ENCODE results near the gene SLC39A12.

The SLC39A12 gene

DNA sequence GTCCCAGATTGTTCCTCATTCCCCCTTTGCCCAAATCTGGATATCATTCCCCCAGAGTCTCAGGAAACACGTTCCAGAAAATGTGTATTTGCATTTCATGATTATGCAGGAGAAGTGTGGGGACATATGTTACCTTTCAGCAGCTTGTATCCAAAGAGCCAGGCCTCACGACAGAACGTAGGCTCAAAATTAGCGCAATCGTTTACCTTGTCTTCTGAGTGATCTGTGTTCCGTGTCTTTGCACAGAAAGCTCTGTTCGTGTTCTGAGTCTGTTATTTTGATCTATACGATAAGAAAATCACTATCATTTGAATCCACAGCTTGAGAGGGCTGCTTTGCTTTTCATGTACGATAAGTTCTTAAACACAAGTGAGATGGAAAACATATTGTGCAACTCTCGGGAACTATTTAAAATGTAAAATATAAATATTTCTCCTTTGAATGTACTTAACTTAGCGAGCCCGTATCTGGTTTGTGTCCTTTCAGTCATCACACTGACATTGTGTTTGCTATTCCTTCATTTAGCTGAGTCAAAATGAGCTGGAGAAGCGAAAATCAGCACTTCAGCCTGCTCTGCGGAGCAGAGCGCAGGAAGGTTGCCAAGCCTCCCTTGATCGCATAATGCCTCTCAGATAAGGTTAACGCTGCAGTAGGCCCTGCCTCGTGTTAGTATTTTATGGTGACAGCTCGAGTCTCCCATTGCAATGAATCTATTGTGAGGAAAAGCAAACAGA, 108.3 kb downstream of the SLC39A12 start:
- Histone ChIP-seq H3K4me1 (ENCODE audit: insufficient read depth, low read length, poor library complexity, severe bottlenecking) (no peaks in the 10 kb centered on the region), H3K4me3 (ENCODE audit: low read length, poor library complexity, severe bottlenecking) (no peak overlapping the region), H3K9me3 (ENCODE audit: insufficient read depth, low read depth, low read length) (no peaks in the 10 kb centered on the region), H4K20me1 (ENCODE audit: insufficient read depth, low read length, poor library complexity, severe bottlenecking) (no peaks in the 10 kb centered on the region), H3K4me2 (ENCODE audit: low read depth, low read length, poor library complexity, severe bottlenecking) (no peak overlapping the region), H3F3A (ENCODE audit: low read depth) (no peaks in the 10 kb centered on the region), H3K27me3 (ENCODE audit: insufficient read depth, low read length, poor library complexity, severe bottlenecking) (no peaks in the 10 kb centered on the region), H3K36me3 (ENCODE audit: insufficient read depth, low read length) (no peaks in the 10 kb centered on the region), H3K9ac (ENCODE audit: low read depth, low read length, poor library complexity, severe bottlenecking) (no peak overlapping the region), H3K9me2 (replicated peaks; ENCODE audit: low read depth, low read length) (no peaks in the 10 kb centered on the region), H3K79me2 (ENCODE audit: insufficient read depth, low read length) (no peaks in the 10 kb centered on the region), H2AFZ (ENCODE audit: low read length) (no peak overlapping the region)
- TF ChIP-seq, protein P1, sequence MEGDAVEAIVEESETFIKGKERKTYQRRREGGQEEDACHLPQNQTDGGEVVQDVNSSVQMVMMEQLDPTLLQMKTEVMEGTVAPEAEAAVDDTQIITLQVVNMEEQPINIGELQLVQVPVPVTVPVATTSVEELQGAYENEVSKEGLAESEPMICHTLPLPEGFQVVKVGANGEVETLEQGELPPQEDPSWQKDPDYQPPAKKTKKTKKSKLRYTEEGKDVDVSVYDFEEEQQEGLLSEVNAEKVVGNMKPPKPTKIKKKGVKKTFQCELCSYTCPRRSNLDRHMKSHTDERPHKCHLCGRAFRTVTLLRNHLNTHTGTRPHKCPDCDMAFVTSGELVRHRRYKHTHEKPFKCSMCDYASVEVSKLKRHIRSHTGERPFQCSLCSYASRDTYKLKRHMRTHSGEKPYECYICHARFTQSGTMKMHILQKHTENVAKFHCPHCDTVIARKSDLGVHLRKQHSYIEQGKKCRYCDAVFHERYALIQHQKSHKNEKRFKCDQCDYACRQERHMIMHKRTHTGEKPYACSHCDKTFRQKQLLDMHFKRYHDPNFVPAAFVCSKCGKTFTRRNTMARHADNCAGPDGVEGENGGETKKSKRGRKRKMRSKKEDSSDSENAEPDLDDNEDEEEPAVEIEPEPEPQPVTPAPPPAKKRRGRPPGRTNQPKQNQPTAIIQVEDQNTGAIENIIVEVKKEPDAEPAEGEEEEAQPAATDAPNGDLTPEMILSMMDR (conservative IDR thresholded peaks at IDR 0.05; ENCODE audit: low read length): no peak
- no peak for TF ChIP-seq EZH2phosphoT487 (IDR thresholded peaks at IDR 0.05; ENCODE audit: borderline replicate concordance)

DNA sequence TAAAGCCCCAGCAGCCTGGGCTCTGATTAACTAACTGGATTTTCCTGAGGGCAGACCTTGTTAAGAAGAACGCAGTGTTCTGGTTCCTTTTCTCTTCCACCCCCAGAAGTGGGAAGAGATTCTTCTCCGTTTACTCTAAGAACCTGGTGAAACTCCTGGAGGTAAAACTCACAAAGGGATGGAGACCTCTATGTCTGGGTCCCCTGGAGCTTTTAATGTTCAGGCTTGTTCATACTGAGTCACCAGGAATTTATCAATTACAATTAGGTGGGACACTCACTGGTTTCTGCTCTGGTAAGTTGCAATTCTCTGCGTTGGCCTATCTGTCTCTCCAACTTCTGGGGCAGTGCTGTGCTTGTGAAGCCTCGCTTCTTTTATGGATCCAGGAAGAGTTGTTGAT, 115.2 kb downstream of the SLC39A12 start:
- Histone ChIP-seq H2AFZ (ENCODE audit: low read length) (no peak overlapping the region), H3K9me2 (replicated peaks; ENCODE audit: low read depth, low read length) (no peaks in the 10 kb centered on the region), H3K9me3 (ENCODE audit: insufficient read depth, low read depth, low read length) (no peaks in the 10 kb centered on the region), H3K9ac (ENCODE audit: low read depth, low read length, poor library complexity, severe bottlenecking) (no peak overlapping the region), H3K4me3 (ENCODE audit: low read length, poor library complexity, severe bottlenecking) (no peak overlapping the region), H3K4me2 (ENCODE audit: low read depth, low read length, poor library complexity, severe bottlenecking) (no peak overlapping the region), H3F3A (ENCODE audit: low read depth) (no peaks in the 10 kb centered on the region), H3K4me1 (ENCODE audit: insufficient read depth, low read length, poor library complexity, severe bottlenecking) (no peaks in the 10 kb centered on the region), H3K36me3 (ENCODE audit: insufficient read depth, low read length) (no peaks in the 10 kb centered on the region), H4K20me1 (ENCODE audit: insufficient read depth, low read length, poor library complexity, severe bottlenecking) (no peaks in the 10 kb centered on the region), H3K79me2 (ENCODE audit: insufficient read depth, low read length) (no peaks in the 10 kb centered on the region), H3K27me3 (ENCODE audit: insufficient read depth, low read length, poor library complexity, severe bottlenecking) (no peaks in the 10 kb centered on the region)
- TF ChIP-seq, protein P1 (conservative IDR thresholded peaks at IDR 0.05; ENCODE audit: low read length): no peak
- no peak for TF ChIP-seq EZH2phosphoT487 (IDR thresholded peaks at IDR 0.05; ENCODE audit: borderline replicate concordance)

DNA sequence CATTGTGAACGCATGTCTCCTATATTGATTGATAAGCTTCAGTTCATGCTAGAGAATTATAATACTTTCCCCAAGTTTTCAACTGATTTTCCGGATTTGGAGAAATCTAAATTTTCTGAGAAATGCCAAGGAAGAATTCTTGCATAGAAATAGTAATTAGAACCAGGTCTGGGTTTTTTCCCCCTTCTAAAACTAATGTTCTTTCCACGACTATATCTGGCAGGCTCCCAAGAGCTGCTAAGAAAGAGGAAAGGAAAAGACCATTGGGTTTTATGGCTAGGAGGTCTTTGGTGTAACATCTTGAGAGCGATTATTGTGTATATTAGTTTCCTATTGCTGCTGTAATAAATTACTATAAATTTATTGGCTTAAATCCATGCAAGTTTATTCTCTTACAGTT, 116.7 kb downstream of the SLC39A12 start:
- Histone ChIP-seq H3K36me3 (ENCODE audit: insufficient read depth, low read length) (no peaks in the 10 kb centered on the region), H3K79me2 (ENCODE audit: insufficient read depth, low read length) (no peaks in the 10 kb centered on the region), H4K20me1 (ENCODE audit: insufficient read depth, low read length, poor library complexity, severe bottlenecking) (no peaks in the 10 kb centered on the region), H3F3A (ENCODE audit: low read depth) (no peaks in the 10 kb centered on the region), H3K4me3 (ENCODE audit: low read length, poor library complexity, severe bottlenecking) (no peak overlapping the region), H3K9me2 (replicated peaks; ENCODE audit: low read depth, low read length) (no peaks in the 10 kb centered on the region), H3K4me1 (ENCODE audit: insufficient read depth, low read length, poor library complexity, severe bottlenecking) (no peaks in the 10 kb centered on the region), H2AFZ (ENCODE audit: low read length) (no peak overlapping the region), H3K9me3 (ENCODE audit: insufficient read depth, low read depth, low read length) (no peaks in the 10 kb centered on the region), H3K9ac (ENCODE audit: low read depth, low read length, poor library complexity, severe bottlenecking) (no peak overlapping the region), H3K27me3 (ENCODE audit: insufficient read depth, low read length, poor library complexity, severe bottlenecking) (no peaks in the 10 kb centered on the region), H3K4me2 (ENCODE audit: low read depth, low read length, poor library complexity, severe bottlenecking) (no peak overlapping the region)
- TF ChIP-seq EZH2phosphoT487 (IDR thresholded peaks at IDR 0.05; ENCODE audit: borderline replicate concordance): no peak
- TF ChIP-seq, protein P1 (conservative IDR thresholded peaks at IDR 0.05; ENCODE audit: low read length): no peak
